Globus pallidus (tissue), 1 donor: ENCODE data around the gene MAP3K10.

Experiments
- DNase-seq: peaks from one replicate; pipeline ENCODE4 v3.0.0-alpha.2; 2015; ENCODE audit warnings: low spot score

Gene MAP3K10

GRCh38 chr19:40233811-40234389 is 42.7 kb downstream of the MAP3K10 start:
- no peak for DNase-seq

DNA sequence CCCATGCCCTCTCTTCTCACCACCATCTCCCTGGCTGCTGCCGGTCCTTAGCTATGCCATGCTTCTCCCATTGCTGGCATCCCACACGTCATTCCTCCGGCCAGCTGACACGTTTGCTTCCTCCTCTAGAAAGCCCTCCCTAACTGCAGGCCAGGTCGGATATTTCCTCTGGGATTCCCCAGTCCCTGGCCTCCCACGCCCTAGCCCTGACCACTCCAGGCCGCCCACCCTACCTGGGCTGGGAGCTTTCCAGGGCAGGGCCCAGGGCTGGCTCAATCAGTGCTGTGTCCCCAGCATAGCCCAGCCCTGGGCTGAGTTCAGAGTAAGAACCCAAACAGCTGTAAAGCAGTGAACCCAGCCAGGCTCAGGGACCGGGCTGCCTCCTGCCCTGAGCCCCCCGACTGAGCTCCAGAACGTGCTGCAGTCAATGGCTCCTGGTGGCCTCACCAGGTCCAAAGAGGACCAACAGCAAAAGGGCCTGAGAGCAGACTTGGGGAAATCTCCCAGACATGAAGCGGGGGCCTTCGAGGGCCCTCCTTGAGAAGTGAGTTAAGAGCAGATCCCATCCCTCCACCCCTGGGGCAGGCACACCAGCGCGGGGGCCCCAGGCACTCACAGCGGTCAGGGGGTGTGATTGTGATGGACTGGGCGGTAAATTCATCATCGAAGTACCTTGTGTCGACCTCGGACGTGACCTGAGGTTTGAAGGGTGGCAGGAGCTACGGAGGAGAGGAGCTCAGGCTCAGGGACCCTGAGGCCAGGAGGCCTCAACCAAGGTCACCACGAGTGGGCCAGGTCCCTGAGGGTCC is 43.4 kb downstream of the MAP3K10 start:
- no peak for DNase-seq

GRCh38 chr19:40235238-40236025 is 44.2 kb downstream of the MAP3K10 start:
- DNase-seq = no peak

GRCh38 chr19:40236026-40236355 is 44.8 kb downstream of the MAP3K10 start:
- no peak for DNase-seq

- DNase-seq = no peak
Measured at GRCh38 chr19:40236366-40236765, 45.1 kb downstream of the MAP3K10 start.

DNA sequence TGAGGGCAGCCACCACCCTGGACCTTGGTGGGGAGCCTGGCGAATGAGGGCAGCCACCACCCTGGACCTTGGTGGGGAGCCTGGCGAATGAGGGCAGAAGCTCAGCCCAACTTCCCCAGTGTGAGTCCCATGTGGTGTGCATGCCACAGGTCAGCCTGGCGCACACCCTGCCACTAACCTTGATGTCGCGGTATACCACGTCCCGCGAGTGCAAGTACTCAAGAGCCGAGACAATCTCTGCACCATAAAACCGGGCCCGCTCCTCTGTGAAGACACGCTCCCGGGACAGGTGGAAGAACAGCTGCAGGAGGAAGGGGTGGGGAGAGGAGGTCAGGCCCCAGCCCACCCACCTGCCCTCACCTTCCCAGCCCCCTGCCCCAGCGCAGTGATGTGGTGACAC is 46.6 kb downstream of the MAP3K10 start:
- no peak for DNase-seq

GRCh38 chr19:40238775-40239174 is 47.5 kb downstream of the MAP3K10 start:
- no peak for DNase-seq

- no peak for DNase-seq
Measured at GRCh38 chr19:40239415-40240226, 48.4 kb downstream of the MAP3K10 start.

DNA sequence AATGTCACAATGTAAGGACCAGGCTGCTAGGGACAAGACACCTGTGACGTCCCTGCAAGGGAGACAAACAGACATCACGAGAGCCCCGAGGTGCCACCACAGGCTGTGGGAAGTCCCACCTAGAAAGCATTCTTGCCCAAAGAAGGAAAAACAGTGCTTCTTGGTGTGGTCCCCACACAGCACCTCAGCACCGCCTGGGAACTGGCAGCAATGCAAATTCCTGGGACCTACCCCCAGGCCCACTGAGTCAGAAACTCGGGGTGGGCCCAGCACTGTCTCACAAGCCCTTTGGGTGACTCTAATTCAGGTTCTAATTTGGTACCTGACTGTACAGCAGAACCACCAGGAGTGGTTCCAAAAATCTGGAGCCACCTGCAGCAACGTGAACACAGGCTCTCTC is 49.1 kb downstream of the MAP3K10 start:
- DNase-seq = no peak

- DNase-seq = no peak
Measured at GRCh38 chr19:40241125-40241808, 50.0 kb downstream of the MAP3K10 start.

GRCh38 chr19:40241809-40242384 is 50.7 kb downstream of the MAP3K10 start:
- peak; percentile 94 for DNase-seq

DNA sequence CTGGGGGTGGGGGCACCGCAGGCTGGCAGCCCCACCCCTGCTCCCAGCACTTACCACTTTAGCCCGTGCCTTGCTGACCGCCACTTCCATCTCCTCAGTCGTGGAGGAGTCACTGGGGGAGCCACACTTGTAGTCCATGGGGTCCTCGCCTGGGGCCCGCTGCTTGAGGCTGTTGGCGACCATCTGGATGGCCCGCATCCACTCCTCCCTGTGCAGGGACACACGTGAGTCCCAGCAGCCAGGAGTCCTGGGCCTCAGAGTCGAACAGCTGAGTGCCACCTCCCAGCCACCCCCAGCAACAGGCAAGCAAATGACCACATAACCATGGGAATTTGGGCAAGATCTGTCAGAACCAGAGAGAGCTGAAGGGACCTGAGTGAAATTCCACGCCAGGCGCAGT is 51.3 kb downstream of the MAP3K10 start:
- no peak for DNase-seq

DNA sequence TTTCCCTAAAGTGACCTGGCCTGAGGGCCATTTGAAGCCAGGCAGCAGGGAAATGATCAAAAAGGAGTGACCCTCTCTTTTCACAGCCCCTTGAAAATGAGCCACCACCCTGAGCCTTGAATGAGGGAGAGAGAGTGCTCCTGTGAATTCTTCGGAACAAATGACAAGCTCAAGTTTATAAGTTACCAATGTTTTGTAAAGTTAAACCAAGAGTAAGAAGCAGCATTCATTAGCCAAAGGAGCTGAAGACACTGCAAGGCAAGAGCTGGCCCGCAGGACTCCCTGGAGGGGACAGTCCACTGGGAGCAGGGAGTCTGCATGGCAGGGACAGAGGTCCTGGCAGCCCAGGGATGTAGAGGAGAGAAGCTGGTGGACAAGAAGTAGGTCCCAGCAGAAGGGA is 52.0 kb downstream of the MAP3K10 start:
- no peak for DNase-seq

- DNase-seq = no peak
Measured at GRCh38 chr19:40244579-40245317, 53.5 kb downstream of the MAP3K10 start.

- DNase-seq = no peak
Measured at GRCh38 chr19:40245506-40246128, 54.4 kb downstream of the MAP3K10 start.

GRCh38 chr19:40246292-40247073 is 55.3 kb downstream of the MAP3K10 start:
- no peak for DNase-seq

DNA sequence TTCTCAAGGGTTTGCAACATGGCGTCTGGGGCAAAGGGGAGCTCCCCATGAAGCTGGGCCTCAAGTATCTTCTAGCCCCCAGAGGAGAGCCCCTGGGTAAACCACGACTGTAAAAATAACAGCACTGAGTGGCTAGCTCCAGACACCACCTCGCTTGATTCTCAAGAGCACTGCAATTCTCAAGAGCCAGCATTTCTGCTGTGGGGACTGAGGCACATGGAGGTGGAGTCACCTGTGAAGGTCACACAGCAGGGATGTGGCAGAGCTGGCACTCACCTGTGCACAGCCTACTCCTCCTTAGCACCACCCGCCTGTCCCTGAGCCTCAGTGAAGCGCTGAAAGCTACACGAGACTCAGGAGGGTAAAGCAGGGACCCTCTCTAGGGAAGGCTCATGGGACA is 56.0 kb downstream of the MAP3K10 start:
- DNase-seq = no peak

DNA sequence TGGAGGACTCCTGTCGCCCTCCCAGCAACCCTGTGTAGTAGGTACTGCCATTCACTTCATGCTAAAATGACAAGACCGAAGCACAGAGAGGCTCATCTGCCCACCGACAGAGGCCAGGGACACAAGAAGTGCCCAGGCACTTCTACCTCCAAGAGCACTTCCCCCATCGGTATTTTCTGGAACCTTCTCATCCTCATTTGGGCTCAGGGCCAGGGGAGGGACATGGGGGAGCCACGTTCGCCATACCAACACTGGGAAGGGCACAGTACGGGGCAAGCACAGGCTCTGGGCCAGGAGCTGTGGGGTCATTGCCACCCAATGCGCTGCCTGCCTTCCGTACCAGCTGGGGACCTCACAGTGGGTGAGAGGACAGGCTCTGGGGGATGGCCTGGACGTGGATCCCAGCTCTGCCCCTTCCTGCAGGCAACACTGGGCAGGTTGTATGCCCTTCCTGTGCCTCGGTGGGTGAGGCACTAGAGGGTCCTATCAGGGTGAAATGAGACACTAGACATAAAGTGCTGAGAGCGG is 56.6 kb downstream of the MAP3K10 start:
- no peak for DNase-seq

DNA sequence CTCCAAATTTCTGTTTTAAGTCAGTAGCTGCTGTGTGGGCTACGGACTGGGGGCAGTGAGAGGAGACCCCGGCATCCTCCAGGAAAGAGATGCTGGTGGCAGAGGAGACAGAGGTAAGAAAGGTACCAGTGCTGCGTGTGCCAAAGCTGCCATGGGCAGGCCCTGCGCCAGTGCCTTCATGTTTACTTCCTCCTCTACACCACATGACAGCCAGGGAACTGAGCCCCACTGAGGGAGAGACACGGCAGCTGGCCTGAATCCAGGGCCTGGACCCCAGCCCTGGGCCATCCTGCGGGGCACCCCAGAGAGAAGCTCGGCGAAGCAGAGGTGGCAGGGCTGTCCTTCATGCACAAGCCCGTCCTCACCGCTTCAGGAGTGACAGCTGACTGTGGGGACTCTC is 58.0 kb downstream of the MAP3K10 start:
- DNase-seq = no peak
